ENCODE data around the gene B3GALT6.

Gene B3GALT6

GRCh38 chr1:1202831-1203560 lies 29.0 kb upstream of the B3GALT6 start:
- DNase-seq, result no peak

GRCh38 chr1:1203561-1204424 lies 28.2 kb upstream of the B3GALT6 start:
- no peak for DNase-seq

- no peak for DNase-seq
These were observed 27.6 kb upstream of the B3GALT6 start for GRCh38 chr1:1204425-1204920.

- no peak for DNase-seq
These were observed 26.9 kb upstream of the B3GALT6 start for GRCh38 chr1:1204998-1205768.

- no peak for DNase-seq
These were observed 26.2 kb upstream of the B3GALT6 start for GRCh38 chr1:1205769-1206375.

- no peak for DNase-seq
These were observed 25.6 kb upstream of the B3GALT6 start, which contains the start of gene TNFRSF18 for GRCh38 chr1:1206376-1206965. TNFRSF18 (minus strand) TSS chr1:1206592; CDS start chr1:1206571, 21 bp downstream.

GRCh38 chr1:1206966-1207531 lies 25.0 kb upstream of the B3GALT6 start:
- no peak for DNase-seq

- no peak for DNase-seq
These were observed 24.5 kb upstream of the B3GALT6 start for GRCh38 chr1:1207571-1207892.

GRCh38 chr1:1208713-1209433 lies 23.2 kb upstream of the B3GALT6 start:
- DNase-seq, result no peak

GRCh38 chr1:1210726-1211540 lies 21.1 kb upstream of the B3GALT6 start:
- DNase-seq, result no peak

GRCh38 chr1:1211541-1212441 lies 20.2 kb upstream of the B3GALT6 start:
- no peak for DNase-seq

GRCh38 chr1:1212780-1213344 lies 19.2 kb upstream of the B3GALT6 start:
- DNase-seq, result no peak

GRCh38 chr1:1213345-1214265 lies 18.4 kb upstream of the B3GALT6 start, which contains the start of gene TNFRSF4:
TNFRSF4 (minus strand) TSS chr1:1214153; CDS start chr1:1214127, 26 bp downstream.
- no peak for DNase-seq

GRCh38 chr1:1215080-1215676 lies 16.9 kb upstream of the B3GALT6 start:
- DNase-seq, result no peak

GRCh38 chr1:1215881-1216605 lies 16.0 kb upstream of the B3GALT6 start:
- no peak for DNase-seq
